Measurements from ENCODE around the gene LHFPL5.

LHFPL5 gene

DNA sequence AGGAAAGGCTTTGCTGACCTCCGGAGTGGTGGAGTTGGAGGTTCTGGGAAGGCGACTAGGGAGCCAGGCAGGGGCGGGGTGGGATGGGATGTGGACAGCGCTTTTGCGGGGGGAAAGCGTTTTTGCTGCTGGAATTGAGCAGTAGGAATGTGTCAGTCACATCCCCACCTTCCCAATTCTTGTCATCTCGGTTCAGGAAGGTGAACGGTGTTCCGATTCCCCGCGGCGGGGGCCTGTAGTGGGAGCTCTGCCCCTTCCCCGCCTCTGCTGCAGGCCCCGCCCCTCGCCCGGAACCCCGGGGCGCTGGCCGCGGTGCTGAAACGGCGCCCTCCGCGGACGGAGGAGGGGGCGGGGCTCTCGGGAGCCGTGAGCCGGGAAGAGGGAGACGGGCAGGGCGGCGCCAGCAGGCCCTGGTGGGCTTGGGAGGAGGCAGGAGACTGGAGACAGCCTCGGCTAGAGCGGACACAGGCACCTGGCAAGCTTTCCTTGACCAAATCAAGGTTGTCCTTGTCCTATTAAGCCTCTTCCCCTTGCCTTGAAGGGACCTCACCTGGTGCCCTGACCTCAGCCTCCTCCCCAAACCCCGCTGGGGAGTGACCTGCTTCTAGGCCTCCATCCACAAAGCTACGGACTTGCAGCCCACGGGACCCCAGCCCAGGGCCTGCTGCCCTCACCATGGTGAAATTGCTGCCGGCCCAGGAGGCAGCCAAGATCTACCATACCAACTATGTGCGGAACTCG is at the start of gene LHFPL5:
LHFPL5 (plus strand) TSS at position 357 of the 741 bp plus-strand sequence; CDS start at position 676, 319 bp downstream.
- H3K27ac ChIP-seq, result no peak within 1 kb of the TSS
- no peak for DNase-seq (ENCODE audit: low read depth, low spot score)

DNA sequence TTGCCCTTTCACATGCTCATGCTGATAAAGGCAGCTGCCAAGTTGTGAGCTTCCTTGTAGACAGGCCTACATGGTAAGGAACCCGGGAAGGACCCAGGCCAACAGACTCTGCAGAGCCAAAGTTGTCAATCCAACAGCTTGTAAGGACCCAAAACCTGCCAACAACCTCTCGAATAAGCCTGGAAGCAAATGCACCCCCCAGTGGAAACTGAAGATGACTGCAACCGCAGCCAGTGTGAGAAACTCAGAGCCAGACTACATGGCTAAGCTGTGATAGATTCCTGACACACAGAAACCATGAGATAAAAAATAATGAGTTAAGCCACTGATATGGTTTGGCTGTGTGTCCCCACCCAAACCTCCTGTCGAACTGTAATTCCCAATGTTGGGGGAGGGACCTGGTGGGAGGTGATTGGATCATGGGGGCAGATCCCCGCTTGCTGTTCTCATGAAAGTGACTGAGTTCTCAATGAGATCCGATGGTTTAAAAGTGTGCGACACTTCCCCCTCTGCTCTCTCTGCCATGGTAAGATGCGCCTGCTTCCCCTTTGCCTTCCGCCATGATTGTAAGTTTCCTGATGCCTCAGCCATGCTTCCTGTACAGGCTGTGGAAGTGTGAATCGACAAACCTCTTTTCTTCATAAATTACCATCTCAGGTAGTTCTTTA is 47.6 kb upstream of the LHFPL5 start:
- no peak for DNase-seq (ENCODE audit: low read depth, low spot score)
- no peak overlapping the region for H3K27ac ChIP-seq

DNA sequence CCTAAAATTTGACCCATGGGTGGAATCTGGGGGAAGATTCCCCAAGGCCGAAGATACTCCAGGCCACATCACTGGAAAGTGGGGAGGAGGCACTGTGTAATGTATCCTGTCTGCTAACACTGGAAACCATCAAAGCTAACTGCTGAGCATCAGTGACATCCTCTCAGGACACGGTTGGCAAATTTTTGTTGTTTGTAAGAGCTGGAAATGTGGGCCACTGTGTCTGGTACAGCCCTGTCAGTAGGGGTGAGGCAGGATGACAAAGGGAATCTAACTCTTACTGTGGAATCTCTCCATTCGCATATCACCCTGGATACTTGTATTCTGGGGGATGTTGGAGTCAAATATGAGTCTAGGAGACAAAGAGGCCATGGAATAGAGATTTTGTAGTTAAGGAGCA is 45.7 kb upstream of the LHFPL5 start:
- no peak overlapping the region for H3K27ac ChIP-seq
- no peak for DNase-seq (ENCODE audit: low read depth, low spot score)

DNA sequence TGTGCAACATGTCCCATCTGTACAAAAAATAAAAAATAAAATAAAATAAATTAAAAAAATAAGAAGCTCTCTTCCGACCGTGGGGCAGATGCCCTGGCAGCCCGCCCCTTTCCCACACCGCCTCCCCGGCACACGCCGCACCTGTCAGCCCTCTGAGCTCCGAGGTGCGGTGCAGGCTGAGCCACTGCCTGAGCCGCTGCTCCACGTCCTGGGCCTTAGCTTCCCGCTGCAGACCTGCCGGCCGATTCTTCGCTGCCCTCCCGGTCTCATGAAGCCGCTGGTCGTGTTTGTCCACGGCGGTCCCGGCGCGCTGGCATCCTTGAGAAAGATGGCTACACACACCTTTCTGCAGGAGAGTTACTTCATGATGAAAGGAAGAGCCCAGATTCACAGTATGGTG is 39.4 kb upstream of the LHFPL5 start:
- no peak for DNase-seq (ENCODE audit: low read depth, low spot score)
- H3K27ac ChIP-seq, result no peak overlapping the region

DNA sequence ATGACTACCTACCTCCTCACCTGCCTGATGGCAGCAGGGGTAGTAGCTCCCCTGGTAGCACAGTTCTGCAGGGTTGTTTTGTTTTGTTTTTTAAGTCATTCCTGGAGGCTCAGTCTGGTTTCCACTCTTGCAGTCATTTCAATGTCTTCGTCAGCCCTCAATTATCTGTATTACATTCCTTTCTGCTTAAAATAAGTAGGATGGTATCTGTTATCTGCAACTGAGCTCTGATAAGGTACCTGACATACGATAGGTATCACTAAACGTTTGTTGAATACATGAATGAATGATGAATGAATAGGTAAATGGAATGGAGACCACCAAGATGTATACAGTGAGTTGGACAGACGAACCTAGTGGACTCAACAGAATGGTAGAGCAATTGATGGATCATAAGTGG is 35.9 kb upstream of the LHFPL5 start:
- no peak for DNase-seq (ENCODE audit: low read depth, low spot score)
- H3K27ac ChIP-seq, result no peak overlapping the region

DNA sequence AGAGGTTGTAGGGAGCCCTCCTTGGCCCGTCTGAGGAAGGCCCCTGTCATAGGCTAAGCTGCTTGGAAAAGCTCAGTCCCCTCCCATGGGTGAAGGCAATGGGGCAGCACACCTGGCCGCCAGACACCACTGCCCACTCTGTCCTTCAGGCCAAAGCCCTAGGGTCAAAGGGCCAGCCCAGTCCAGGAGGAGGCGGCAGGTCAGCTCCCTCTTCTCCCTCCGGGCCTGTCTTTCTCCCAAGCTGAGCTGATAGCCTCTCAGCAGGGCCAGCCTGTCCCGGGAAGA is 33.9 kb upstream of the LHFPL5 start:
- no peak overlapping the region for H3K27ac ChIP-seq
- DNase-seq (ENCODE audit: low read depth, low spot score), result no peak

DNA sequence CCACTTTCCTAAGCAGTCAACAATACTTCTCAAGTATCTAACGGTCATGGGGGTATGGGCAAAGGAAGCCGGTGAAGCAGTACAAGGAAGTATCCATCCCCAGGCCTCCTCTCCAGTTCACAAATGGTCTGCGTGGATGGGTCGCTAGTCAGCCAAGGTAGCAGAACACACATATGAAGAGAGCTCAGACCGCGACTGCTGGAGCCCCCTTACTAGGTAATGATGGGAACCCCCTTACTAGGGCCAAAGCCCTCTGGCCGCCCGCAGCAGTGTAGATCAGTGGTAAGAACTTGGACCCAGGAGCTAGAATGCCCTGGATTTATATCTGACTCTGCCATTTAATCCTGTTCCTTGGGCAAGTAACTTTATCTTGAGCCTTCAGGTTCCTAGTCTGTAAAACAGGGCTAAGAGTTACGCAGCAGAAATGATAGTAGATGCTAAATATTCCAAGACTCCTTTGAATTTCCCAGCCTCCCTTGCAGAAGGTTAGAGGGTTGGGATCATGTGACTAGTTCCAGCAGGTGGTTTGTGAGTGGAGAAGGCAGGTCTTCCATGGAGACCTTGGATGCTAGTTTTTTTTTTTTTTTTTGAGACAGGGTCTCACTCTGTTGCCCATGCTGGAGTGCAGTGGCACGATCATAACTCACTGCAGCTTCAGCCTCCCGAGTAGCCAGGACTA is 30.9 kb upstream of the LHFPL5 start:
- H3K27ac ChIP-seq, result no peak overlapping the region
- no peak for DNase-seq (ENCODE audit: low read depth, low spot score)

DNA sequence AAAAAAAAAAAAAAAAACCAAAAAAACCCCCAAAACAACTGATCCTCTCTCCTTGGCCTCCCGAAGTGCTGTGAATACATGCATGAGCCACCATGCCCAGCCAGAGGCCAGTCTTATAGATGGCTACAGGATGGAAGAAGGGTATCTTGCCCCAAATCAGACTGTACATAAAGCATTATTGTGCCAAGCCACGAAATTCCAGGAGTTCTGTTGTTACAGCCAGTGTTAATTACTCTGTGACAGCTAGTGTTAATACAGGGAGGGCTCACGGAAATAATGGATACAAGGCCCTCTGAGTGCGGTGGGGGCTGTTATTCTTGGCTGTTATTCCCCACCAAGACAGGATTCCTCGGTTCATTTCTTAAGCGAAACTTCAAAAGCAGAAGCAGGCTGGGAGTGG is 30.1 kb upstream of the LHFPL5 start:
- no peak overlapping the region for H3K27ac ChIP-seq
- DNase-seq (ENCODE audit: low read depth, low spot score), result no peak

DNA sequence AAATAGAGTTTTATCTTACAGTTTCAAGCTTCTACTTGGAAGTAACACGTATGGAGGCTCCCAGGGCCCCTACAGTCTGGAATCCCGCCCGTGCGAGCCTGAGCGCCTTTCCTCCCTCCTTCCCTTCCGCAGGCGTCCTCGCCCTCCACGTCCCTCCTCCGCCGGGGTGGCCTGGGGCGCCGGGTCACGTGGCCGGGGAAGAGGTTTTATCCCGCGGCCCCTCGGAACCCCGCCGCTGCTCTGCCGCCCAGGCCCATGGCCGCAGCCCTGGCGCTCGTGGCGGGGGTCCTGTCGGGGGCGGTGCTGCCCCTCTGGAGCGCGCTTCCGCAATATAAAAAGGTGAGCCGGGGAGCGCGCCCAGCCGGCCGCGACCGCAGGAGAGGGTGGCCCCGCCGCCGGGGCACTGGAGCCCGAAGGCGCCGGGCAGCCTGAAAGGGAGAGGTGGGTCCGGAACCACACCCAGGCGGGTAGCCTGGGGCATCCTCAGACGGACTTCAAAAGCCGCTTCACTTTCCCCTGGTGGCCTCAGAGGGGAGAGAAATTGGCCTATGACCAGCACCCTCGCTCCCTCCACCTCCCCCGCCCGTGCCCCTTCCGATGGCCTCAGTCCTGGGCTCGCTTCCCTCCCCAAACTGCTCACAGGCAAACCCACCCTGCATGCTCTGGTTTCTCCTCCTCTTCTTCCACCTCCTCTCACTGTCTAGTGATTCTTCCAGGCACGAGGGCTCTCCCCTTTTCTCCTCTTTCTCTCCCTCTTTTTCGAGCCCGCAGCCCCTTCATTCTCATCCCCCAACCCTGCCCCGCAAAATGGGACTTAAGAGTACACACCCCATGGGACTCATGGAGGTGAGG is 28.6 kb upstream of the LHFPL5 start, which contains the start of gene CLPSL2:
CLPSL2 (plus strand) TSS at position 235 of the 852 bp plus-strand sequence; CDS start at position 256, 21 bp downstream.
- no peak for DNase-seq (ENCODE audit: low read depth, low spot score)
- no peak within 1 kb of the TSS for H3K27ac ChIP-seq

DNA sequence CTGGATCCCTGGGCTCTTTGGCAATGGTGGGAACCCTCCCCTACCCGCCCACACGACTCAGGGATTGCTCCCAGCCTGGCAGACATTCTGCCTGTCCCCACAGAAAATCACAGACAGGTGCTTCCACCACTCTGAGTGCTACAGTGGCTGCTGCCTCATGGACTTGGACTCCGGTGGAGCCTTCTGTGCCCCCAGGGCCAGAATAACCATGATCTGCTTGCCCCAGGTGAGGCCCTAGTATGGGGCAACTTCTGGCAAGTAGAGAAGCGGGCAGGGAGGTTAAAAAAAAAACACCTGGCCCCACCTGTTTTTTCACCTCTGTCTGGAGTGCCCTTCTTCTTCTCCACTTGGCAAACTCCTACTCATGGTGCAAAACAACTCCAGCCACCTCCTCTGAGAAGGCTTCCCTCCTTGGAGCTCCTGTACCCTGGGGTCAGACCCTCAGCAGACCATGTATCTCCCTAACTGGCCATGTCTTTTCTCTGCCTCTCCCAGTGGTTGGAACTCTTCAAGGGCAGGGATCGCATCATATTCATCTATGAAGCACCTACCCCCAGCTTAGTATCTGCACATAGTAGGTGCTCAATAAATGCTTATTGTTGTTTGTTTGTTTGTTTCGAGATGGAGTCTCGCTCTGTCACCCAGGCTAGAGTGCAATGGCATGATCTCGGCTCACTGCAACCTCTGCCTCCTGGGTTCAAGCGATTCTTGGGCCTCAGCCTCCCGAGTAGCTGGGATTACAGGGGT is 27.6 kb upstream of the LHFPL5 start:
- no peak overlapping the region for H3K27ac ChIP-seq
- no peak for DNase-seq (ENCODE audit: low read depth, low spot score)

DNA sequence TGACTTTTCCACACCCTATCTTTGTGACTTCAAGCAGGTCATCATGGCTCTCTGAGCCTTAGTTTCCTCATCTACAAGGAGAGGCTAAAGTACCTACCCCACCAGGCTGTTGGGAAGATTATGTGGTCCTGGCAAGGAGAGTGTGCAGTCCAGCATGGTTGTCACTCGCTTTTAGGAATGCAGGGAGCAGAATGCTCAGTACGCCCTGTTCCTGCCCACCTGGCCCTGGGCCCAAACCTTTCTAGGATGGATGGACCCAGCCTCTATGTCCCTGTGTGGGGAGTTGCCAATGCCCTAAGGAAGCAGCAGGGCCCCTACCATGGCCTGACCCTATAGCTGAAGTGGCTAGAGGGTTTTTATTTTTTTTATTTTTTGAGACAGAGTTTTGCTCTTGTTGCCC is 26.7 kb upstream of the LHFPL5 start:
- DNase-seq (ENCODE audit: low read depth, low spot score), result no peak

DNA sequence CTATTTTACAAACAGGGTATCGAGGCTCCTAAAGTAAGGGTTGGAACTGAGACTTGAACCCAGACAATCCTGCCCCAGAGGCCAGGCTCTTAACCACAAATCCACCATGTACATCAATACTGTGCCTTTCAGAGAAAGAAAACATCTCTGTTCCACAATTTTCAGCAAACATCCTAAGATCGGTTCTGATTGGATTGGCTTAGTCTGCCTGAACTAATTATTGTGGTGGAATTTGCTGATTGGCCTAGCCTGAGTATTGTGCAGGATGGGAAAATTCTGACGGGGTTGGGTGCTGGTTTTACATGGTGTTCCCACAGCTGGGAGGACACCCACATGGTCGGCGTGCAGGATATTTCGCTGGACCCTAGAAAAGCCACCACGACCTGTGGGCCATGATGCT is 24.4 kb upstream of the LHFPL5 start, which contains the start of gene CLPSL1:
CLPSL1 (plus strand) TSS at position 301 of the 400 bp plus-strand sequence; CDS start at position 393, 92 bp downstream.
- DNase-seq (ENCODE audit: low read depth, low spot score), result no peak
- H3K27ac ChIP-seq, result no peak within 1 kb of the TSS

More for the DNA sequence above, 26.7 kb upstream of the LHFPL5 start:
- H3K27ac ChIP-seq, result no peak overlapping the region

DNA sequence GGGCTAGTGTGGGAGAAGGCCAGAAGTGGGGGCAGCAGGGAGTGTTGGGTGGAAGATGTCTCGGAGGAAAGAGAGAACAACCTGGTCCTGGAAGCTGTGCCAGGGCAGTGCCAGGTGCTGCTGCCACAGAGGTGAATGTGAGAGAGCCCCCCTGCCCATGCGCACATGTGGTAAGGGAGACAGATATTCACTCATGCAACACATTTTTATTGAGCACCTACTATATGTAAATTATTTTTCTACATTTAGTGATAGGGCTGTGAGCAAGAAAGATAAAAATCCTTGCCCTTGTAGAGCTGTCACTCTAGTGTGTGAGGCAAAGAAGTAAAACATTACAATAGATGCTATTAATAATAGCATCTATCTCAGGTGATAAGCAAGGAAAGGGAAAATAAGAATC is 23.9 kb upstream of the LHFPL5 start:
- no peak for DNase-seq (ENCODE audit: low read depth, low spot score)
- H3K27ac ChIP-seq, result no peak overlapping the region

DNA sequence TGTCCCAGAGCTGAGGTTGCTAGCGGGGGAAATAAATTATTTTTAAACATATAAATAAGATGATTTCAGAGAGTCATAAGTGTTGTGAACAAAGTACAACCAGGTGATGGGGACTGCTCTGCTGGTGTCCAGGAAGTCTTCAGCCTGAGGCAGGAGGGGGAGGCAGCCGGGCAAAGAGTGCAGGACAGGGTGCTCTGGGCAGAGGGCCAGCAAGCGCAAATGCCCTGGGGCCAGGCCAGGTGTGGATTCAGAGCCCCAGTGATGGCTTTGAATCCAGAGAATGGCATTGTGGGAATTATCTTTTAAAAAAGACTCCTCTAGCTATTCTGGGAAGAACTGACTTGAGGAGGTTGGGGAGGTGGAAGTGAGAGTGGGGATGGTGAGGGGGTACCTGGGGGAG is 22.7 kb upstream of the LHFPL5 start:
- no peak overlapping the region for H3K27ac ChIP-seq
- DNase-seq (ENCODE audit: low read depth, low spot score), result no peak

DNA sequence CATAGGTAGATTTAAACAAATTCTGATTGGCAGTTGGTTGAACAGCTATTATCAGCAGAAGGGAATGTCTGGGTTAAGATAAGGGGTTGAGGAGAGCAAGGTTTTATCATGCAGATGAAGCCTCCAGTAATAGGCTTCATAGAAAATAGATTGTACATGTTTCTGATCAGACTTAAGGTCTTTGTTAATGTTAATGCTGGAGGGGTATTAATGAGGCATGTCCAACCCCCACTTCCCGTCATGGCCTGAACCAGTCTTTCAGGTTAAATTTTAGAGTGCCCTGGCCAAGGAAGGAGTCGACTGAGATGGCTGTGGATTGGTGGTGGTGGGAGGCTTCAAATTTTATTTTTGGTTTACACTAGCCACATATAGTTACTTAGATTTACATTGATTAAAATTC is 21.0 kb upstream of the LHFPL5 start:
- no peak for DNase-seq (ENCODE audit: low read depth, low spot score)
- no peak overlapping the region for H3K27ac ChIP-seq

DNA sequence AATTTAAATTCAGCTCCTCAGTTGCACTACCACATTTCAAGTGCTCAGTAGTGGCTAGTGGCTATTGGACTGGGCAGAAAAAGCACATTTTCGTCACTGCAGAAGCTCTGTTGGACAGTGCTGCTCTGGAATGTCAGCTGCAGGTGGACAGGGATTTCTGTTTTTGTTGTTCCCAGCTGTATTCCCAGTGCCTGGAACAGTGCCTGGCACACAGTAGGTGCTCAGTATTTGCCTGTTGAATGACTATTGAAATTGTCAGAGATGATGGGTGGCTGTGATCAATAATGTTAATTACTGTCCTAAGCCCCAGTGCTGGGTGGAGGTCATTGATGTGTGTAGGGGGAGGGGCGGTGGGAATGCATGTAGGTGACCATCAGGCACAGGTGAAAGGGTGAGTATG is 18.9 kb upstream of the LHFPL5 start:
- no peak for DNase-seq (ENCODE audit: low read depth, low spot score)
- H3K27ac ChIP-seq, result no peak overlapping the region

DNA sequence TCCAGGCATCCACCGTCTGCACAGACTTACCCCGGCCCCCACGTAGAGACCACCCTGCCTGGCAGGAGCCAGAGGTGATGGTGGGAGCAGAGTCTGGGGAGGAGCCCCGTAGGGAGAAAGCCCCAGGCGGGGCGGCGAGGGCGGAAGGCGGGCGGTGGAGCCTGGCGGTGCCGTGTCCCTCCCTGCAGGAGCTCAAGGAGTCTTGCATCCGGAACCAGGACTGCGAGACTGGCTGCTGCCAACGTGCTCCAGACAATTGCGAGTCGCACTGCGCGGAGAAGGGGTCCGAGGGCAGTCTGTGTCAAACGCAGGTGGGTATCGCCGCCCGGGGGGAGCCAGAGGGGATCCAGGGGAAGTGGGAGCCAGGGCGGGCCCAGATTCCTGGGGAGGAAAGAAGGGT is 18.3 kb upstream of the LHFPL5 start:
- no peak overlapping the region for H3K27ac ChIP-seq

DNA sequence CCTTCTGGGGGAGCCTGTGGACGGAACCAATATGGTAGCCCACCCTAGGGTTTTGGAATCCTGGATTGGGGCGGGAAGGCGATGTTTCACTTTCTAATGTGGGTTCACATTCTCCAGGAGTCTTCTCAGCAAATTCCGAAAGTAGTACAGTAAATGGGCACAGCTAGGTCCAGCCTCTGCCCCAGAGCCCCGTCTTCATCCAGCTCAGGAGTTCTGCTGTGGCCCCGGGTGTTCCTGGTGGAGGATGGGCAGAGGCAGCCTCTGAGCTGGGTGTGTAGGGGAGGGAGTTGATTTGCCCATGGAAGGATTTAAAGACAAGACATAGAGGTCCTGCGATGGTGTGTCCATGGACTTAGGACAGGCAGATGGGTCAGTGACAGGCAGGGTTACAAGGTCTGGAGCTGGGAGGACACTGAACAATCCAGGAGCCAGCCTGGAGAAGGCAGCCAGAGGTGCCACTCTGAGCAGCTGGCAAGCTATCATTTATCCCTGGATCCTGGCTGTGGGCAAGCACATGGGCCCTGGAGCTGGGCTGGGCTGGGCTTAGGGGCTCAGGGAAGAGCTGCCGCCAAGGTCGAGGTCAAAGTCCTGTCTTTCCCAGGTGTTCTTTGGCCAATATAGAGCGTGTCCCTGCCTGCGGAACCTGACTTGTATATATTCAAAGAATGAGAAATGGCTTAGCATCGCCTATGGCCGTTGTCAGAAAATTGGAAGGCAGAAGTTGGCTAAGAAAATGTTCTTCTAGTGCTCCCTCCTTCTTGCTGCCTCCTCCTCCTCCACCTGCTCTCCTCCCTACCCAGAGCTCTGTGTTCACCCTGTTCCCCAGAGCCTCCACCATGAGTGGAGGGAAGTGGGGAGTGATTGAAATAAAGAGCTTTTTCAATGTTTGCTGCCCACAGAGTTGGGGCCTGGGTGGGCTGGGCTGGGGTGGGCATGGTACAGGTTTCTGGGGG is 17.6 kb upstream of the LHFPL5 start:
- DNase-seq (ENCODE audit: low read depth, low spot score), result no peak
- H3K27ac ChIP-seq, result no peak overlapping the region

More for the DNA sequence above, 18.3 kb upstream of the LHFPL5 start:
- no peak for DNase-seq (ENCODE audit: low read depth, low spot score)

Data from epithelial cell of prostate (primary cell).